Stimulated activated CD4-positive, alpha-beta T cell treated with anti-CD3 and anti-CD28 coated beads, Interleukin-12 subunit alpha, Interleukin-12 subunit beta, amount 100 ng/mL, for 48 hours (primary cell): ENCODE measurements around the gene TRAF4.
"Not testable (repeated sequence)": the region's sequence is repeated elsewhere in the genome, so short reads cannot be mapped to it uniquely, and the experiment has no call there.

Experiments
- DNase-seq, 3 donors: peaks; one replicate each; pipeline ENCODE4 v3.0.0-alpha.2; 2020; ENCODE audit warnings: low read depth in 2 of 3, low spot score in 1 of 3

Gene TRAF4

DNA sequence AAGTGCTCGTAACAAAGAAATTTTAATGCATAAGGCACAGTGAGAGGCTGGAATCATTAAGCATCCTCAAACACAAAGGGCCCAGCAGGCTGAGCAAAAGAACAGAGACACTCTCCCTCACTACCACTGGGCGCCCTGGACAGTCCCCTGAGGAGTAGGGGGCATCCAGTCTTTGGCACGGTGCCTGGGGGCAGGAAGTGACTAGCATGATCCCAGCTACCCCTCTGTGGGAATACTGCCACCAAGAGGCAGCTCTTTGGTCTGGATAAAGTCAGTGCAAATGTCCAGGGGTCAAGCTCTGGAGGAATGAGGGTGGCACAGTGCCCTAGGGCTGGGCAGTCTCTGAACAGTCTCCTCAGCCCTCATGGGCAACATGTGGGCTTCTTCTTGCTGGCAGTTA lies 29.5 kb upstream of the TRAF4 start:
- DNase-seq, result no peak

DNA sequence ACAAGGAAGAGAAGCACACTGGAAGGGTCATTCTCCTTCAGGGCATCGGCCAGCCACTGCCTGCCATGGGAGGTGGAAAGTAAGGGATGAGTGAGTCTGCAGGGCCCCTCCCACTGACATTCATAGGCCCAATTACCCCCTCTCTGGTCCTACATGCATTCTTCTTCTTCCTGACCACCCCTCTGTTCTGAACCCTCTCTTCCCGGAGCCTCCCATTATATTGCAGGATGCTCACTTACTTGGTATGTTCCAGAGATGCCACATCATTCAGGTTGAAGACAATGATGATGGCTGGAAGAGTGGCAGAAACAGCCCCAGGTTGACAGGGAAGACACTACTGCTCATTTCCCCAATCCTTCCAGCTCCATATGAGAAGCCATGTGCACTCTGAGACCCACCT lies 28.6 kb upstream of the TRAF4 start:
- DNase-seq, result no peak

DNA sequence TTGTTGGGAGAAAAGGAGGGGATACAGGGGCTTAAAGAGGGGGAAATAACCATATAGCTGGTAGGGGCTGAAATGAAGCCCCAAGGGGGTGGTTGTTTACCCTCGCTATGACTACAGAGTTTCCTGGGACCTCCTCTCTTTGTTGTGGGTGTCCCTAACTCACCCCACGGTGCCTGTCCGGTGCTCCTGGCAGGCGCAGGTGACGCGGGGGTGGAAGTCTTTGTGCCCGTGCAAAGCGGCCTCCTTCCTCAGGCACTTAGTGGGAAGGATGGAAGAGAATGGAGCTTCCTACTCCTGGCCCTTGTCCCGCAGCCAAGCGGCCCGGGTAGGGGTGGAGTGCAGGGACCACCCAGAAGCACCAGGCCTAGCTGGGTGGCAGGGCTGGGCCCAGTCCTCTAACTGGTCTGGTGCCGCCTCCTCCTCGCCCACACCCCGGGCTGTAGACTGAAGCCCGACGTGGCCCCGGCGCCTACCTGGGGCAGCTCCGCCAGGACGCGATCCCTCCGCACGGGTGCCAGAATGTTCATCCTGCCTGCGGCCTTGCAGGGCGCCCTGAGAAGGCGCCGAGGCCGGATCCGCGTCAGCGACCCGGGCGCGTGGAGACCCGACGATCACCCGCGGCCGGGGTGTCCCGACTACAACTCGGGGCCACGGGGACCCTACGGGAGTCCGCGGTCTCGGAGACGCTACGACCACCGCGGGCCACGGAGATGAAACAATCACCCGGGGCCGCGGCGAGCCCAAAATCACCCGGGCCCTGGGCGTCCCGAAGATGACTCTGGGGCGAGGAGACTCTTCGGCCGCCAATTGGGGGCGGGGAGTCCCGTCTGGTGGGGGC lies 26.9 kb upstream of the TRAF4 start:
- no peak for DNase-seq

DNA sequence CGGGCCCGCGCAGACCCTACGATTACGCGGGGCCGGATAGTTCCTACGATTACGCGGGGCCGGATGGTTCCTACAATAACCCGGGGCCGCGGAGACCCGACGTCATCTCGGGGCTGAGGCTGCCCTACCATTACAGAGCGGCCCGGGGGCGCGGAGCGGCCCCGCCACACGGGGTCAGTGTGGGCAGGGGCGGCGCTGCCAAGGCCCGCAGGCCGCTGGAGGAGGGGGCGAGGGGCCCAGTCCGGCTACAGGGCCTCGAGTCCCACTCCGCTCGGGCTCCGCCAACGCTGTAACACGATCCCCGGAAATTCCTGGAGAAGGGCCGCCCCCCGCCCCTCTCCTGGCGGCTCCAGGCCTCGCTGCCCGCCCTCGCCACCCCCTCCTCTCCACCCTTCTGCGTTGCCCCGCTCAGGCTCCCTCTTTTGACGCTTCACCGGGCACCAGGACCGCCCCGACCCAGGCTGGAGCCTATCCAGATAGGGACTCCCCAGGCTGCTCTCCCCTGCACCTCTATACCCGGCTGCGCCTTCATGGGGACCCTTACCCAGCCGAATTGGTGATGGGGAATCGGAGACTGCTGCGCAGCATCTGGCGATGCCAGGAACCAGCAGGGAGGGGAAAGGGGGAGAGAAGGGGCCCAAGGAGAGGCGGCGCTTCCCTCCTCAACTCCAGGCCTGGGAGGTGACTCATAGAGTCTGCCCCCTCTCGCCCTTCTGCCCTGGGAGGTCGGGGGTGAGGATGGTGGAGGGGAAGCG lies 26.1 kb upstream of the TRAF4 start, which contains the start of gene RAB34:
RAB34 (minus strand) TSS at position 291 of the 755 bp plus-strand sequence. CDS start 602 bp downstream, outside the sequence.
- DNase-seq, result no peak

DNA sequence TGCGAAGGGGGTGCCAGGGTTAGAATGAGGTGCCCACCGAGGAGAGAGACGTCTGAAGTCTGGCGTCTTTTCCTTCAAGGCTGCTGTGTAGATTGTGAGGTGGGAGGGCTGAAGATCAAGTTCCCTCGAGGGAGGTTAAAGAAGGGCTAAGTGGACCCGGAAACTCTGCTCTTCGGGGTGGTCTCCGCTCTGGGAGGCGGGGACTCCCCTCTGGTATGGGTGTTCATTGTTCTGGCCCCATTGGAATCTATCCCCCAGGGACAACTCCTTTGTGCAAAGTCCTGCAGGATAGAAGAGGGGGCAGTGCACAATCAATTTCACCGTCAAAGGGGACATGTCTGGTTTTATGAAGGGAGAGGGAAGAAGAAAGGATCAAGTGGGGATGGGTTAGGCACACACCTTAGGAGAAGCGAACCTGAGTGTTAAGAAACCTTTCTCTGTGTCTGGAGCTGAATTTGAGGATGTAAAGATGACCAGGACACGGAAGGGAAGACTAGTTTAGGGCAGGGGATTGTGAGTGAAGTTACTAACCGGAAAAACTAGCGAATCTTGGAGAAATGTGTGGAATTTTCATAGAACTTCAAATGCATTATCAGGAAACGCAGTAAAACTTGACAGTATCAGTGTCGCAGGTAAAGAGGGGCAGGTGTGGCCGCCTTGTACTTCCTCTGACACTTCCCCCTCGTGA lies 25.3 kb upstream of the TRAF4 start:
- DNase-seq, result no peak

DNA sequence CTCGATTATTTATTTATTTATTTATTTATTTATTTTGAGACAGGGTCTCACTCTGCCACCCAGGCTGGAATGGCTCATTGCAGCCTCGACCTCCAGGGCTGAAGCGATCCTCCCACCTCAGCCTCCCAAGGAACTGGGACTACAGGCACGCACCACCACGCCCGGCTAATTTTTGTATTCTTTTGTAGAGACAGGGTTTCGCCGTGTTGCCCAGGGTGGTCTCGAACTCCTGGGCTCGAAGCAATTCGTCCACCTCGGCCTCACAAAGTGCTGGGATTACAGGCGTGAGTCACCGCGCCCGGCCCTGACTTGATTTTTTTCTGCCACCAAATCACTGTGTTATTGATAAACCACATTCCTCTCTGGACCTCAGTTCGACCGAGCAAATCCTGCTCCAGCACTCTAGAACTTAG lies 24.8 kb upstream of the TRAF4 start:
- DNase-seq, result no peak

DNA sequence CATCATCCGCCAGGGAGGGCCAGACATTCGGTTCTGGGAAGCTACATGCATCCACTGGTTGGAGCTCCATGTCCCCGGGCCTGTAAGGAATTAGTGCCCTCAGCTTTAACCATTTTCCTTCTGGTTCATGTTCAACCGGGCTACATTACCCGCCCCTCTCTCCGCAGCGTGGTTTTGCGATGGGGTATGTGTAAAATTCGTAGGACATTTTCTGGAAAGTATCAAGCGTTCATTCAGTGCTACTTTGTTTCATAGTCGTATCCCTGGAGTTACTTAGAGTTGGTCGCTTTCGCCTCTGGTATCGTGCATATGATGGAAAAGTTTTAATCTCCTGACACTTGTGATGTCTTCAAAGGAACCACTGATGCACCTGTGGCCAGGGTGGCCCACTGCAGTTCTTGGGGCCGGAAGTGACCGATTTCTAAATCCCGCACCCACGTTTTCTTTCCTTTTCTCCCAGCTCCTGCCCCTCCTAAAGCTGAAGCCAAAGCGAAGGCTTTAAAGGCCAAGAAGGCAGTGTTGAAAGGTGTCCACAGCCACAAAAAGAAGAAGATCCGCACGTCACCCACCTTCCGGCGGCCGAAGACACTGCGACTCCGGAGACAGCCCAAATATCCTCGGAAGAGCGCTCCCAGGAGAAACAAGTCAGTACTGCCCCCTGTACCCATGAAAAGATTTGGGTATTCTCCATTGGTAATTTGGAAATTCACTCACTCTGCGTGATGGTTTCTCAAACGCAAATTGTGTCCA lies 23.4 kb upstream of the TRAF4 start:
- peak in 1 of 3 donors; percentile 37 for DNase-seq

DNA sequence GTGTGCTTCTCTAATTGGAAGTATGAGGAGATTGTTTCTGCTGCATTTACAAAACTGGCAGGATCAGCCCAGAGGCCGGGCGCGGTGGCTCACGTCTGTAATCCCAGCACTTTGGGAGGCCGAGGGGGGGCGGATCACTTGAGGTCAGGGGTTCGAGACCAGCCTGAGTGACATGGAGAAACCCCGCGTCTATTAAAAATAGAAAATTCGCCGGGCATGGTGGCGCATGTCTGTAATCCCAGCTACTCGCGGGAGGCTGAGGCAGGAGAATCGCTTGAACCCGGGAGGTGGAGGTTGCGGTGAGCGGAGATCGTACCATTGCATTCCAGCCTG lies 22.8 kb upstream of the TRAF4 start:
- DNase-seq, result not testable (repeated sequence)

DNA sequence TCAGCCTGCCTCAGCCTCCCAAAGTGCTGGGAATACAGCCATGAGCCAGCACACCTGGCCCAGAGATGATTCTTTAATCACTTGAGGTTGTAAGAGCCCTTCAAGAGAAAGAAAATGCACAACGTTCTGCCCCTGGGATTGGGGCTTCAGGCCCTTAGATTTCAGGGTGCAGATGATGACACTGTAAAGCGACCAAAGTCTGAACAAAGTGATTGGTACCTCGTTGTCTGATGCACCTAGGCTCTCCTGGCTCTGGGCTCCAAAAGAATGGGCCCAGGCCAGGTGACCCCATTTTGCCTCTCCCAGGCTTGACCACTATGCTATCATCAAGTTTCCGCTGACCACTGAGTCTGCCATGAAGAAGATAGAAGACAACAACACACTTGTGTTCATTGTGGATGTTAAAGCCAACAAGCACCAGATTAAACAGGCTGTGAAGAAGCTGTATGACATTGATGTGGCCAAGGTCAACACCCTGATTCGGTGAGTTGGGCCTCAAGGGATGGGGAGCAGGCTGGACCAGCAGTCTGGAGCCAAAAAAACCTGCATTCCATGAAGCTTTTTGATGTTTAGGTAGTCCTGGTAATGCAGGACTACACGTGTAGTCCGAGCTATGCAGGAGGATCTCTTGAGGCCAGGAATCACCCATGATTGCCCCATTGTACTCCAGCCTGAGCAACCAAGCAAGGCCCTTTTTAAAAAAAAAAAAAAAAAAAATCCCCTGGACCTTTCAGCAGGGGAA lies 21.2 kb upstream of the TRAF4 start:
- no peak for DNase-seq

DNA sequence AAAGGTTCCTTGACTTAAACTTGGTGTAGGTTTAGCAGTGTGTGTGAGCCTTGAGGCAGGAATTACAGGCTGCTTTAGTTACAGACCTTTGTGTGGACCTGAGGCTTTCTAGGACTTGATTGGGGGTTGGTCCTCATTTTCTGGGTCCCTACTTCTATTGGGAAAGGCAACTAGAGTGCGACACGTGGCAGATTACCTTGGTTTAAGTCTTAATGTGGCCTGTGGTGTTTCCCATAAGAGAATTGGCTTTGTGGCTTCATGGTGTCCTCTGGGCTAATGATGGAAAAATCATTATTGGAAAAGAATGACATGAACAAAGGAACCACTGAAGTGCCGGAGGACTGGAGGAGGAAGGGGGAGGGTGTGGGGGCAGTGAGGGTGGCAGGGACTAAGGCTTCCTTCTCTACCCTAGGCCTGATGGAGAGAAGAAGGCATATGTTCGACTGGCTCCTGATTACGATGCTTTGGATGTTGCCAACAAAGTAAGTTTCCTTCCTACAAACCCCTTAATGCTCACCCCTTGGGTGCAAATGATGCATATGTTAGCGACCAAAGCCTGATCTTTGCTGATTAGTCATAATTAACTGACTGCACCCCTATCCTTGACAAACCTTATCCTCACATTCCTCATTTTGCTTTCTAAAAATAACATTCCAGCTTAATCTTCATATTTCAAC lies 20.5 kb upstream of the TRAF4 start:
- DNase-seq, result no peak

DNA sequence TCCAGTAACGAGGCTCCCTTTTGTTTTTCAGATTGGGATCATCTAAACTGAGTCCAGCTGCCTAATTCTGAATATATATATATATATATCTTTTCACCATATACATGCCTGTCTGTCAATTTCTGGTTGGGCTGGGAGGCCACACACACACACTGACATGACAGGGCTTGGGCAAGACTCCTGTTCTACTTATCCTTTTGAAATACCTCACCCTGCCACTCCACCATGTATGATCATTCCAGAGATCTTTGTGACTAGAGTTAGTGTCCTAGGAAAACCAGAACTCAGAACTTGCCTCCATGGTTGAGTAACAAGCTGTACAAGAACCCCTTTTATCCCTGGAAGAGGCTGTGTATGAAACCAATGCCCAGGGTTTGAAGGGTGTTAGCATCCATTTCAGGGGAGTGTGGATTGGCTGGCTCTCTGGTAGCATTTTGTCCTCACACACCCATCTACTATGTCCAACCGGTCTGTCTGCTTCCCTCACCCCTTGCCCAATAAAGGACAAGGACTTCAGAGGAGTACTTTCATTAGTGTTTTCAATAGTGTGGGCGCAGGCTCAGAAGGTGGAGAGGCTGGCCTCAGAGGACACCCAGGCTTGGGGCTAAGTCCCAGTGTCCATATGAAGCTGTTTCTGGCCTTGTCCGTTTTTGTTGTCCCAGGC lies 19.8 kb upstream of the TRAF4 start:
- DNase-seq, result not testable (repeated sequence)

DNA sequence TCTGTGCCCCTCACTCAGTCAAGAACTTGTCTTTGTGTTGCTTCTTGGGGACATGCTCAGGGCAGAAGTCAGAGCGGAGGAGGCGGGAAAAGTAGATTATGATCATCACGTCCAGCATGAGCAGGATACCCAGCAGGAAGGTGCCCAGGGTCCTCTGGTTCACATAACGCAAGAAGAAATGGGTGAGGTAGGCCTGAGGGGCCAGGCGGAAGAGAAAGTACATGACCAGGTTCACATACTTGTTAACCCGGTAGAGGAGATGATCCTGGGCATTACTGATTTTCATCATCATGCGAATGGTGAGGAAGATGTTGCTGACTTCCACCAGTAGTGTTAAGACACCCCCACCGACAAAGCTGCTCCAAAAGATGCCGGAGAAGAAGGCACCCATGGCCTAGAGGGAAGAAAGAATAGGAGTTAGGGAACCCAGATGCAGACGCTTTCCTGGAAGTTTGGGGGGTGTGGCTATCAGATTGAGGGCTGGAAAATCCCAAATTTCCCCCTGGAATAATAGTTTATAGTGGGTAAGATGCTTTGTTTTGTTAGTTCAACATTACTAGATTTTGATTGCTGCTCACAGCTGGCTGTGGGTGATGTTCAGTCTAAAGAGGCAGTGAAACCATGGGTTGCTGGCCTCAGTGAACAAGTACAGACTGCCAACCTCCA lies 19.2 kb upstream of the TRAF4 start:
- DNase-seq, result no peak

DNA sequence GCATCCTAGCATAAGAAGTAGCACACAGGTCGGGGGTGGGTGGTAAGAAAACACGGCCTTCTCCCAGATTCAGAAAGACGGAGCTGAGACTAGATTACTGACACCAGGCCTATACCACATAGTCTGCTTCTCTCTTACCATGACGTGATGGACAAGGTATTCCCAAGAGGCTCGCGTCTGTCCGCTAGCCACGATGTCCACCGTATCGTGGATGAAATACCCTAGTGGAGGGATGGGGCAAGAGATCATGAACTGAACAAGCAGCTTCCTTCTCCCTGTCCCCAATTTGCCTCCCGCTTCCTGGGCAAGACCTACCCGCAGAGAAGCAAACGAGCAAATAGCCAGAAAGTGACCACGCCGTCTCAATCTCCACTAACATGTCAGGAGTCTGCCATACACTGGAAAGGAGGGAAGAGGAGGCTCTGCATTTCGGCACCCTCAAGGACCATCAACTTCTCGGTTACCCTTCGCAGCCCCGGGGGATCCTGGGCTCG lies 18.6 kb upstream of the TRAF4 start:
- DNase-seq, result peak in 2 of 3 donors; percentile 31 to 37

DNA sequence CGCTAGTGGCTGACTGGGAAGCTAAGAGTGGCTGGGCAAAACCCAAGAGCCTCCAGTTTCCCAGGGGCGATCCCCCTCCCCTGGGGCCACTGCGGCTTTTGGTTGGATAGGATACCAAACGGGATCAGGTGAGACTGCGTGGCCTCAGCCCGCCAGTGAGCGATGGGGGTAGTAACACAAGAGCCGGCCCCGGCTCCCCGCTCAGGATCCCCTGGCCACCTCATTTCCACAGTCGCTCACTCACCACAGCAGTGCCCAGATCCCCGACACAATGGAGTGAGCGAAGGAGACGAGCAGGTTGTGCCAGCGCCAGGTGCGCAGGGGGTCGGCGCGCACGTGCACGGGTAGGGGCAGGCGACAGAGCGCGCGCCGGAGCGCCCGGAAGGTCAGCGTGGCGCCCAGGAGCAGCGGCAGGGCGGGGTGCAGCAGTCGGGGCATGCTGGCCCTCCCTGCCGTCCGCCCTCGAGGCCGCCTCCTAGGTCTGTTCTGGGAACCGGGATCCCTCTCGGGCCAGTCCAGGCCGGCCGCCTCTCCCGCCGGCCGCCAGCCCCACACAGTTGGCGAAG lies 18.1 kb upstream of the TRAF4 start:
- peak in 2 of 3 donors; percentile 43 to 69 for DNase-seq

DNA sequence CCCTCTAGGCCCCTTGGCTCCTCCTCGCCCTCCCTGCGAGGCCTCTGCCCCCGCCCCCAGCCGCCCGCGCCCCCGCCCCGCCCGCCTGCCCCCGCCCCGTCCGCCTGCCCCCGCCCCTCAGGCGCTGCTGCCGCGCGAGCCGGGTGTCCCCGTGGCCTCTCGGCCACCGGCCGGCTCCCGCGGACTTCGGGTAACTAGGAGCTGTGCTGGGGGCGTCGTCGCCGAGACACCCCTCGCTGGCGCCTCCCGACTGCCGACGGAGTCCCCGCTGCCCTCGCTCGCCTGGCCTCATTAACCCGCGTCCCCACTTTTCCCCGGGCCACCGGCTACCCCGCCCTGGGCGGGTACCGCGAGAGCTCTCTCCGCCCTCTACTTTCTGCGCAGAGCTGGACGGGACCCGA lies 17.6 kb upstream of the TRAF4 start, which contains the start of gene TLCD1:
TLCD1 (minus strand) TSS at position 8 of the 401 bp plus-strand sequence. CDS start 136 bp downstream, outside the sequence.
- peak in 2 of 3 donors; percentile 65 to 74 for DNase-seq

DNA sequence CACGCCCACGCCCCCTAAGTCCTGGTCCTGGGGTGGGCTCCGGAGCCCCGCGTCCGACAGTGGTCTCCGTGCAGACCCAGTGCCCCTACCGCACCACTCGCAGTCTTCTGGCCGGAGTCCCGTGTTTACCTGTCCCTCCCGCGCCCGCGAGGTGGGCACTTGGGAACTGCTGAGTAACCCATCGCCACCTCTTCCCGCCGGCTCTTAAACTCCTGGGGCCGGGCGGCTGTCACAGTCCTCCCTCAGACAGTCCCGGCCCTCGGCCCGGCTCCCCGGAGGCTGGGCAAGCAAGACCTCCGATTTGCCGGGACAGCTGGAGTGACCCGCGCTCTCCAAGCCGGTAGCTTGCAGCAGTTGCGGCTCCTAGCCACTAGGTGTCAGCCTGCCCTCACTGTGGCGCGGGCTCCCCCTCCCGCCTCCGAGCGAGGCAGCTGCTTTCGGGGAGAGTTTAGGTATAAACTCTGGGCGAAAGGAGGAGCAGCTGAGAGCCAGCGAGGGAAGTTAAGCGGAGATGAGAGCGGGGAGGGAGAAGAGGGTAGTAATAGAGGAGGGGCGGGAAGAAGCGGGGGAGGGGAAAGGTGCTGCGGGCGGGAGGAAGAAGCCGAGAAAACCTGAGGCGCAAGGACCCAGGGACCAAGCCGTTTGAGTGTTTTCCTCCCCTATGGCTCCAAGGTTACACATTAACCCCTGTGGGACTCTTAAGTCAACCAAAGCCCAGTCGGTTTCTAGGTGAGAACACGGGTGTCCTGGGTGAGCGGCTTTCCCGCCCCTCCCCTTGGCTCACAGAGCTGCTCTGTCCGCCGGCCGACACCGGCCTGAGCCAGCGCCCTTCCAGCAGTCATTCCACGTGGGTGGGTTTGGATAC lies 17.0 kb upstream of the TRAF4 start:
- peak; percentile 89 to 98 (median 90) for DNase-seq
